IMR-90 (cell line): ENCODE measurements around the gene UNC79. TPM values are rescaled to one million over a fixed set of nuclear protein-coding genes. Genes with fewer than 3 reads are reported as not detected.

Experiments
- ATAC-seq: fragments of 200-7000 bp; cut with Tn5 transposase; 2 replicates; pipeline ENCODE4 v1.9.1; 2020; ENCODE audit warnings: low read depth, mild to moderate bottlenecking, moderate library complexity
- BruUV-seq: library from RNA; stranded (reverse); fragments of 400-500 nt; replicated peaks from 2 replicates; lab custom pipeline; 2021; lab: Mats Ljungman, UMichigan
- CTCF ChIA-PET: fragments of 300-600 bp; formaldehyde crosslinking; extraction: SDS; loops from one replicate; lab custom pipeline; 2021; ENCODE audit warnings: antibody characterized with exemption; lab: Yijun Ruan, JAX
- POLR2A ChIA-PET: fragments of 300-600 bp; sonication (Branson Sonifier 250); formaldehyde crosslinking; loops from one replicate; lab custom pipeline; 2022; ENCODE audit warnings: antibody characterized with exemption; ENCODE audit not compliant: unreplicated experiment; lab: Charles Lee
- DNase-seq: peaks from one replicate; pipeline ENCODE4 v3.0.0; 2013
- H2AFZ ChIP-seq: replicated peaks from 2 replicates; pipeline ENCODE3; 2013; ENCODE audit warnings: low read length, mild to moderate bottlenecking; ENCODE audit not compliant: poor library complexity
- H2AK5ac ChIP-seq: 2 replicates; pipeline ENCODE4 v1.6.1; 2013; ENCODE audit warnings: low read depth, low read length, inconsistent platforms
- H2AK9ac ChIP-seq: replicated peaks from 2 replicates; pipeline ENCODE3; 2013; ENCODE audit warnings: mild to moderate bottlenecking, low read depth, low read length, moderate library complexity; ENCODE audit not compliant: poor library complexity
- H2BK120ac ChIP-seq: 2 replicates; pipeline ENCODE4 v1.6.1; 2013; ENCODE audit warnings: low read depth, low read length, inconsistent platforms
- H2BK15ac ChIP-seq: 3 replicates; pipeline ENCODE4 v1.6.1; 2013; ENCODE audit warnings: low read depth, low read length, inconsistent platforms
- H2BK20ac ChIP-seq: 2 replicates; pipeline ENCODE4 v1.6.1; 2013; ENCODE audit warnings: low read depth, mild to moderate bottlenecking, inconsistent platforms, low read length, moderate library complexity
- H2BK5ac ChIP-seq: 2 replicates; pipeline ENCODE4 v1.6.1; 2013; ENCODE audit warnings: mild to moderate bottlenecking, low read depth, low read length, inconsistent platforms; ENCODE audit not compliant: poor library complexity, severe bottlenecking
- H3K14ac ChIP-seq: replicated peaks from 2 replicates; pipeline ENCODE4 v1.6.1; 2013; ENCODE audit warnings: low read depth, low read length, inconsistent platforms
- H3K18ac ChIP-seq: 2 replicates; pipeline ENCODE4 v1.6.1; 2013; ENCODE audit warnings: low read depth, low read length, control low read depth
- H3K23ac ChIP-seq: 2 replicates; pipeline ENCODE4 v1.6.1; 2013; ENCODE audit warnings: low read depth, low read length, inconsistent platforms
- H3K27ac ChIP-seq: 2 replicates; pipeline ENCODE4 v1.5.1; 2013; ENCODE audit warnings: mild to moderate bottlenecking, control low read depth, low read length; ENCODE audit not compliant: insufficient read depth
- H3K27me3 ChIP-seq: 2 replicates; pipeline ENCODE4 v1.6.1; 2013; ENCODE audit warnings: low read length; ENCODE audit not compliant: control insufficient read depth, insufficient read depth
- H3K36me3 ChIP-seq: 2 replicates; pipeline ENCODE4 v1.6.1; 2013; ENCODE audit warnings: low read length, mixed read lengths; ENCODE audit not compliant: control insufficient read depth, insufficient read depth
- H3K4ac ChIP-seq: 2 replicates; pipeline ENCODE4 v1.6.1; 2013; ENCODE audit warnings: low read depth, low read length, inconsistent platforms
- H3K4me1 ChIP-seq: 2 replicates; pipeline ENCODE4 v1.6.1; 2013; ENCODE audit warnings: low read length, mixed read lengths; ENCODE audit not compliant: control insufficient read depth, insufficient read depth
- H3K4me2 ChIP-seq: 2 replicates; pipeline ENCODE4 v1.6.1; 2013; ENCODE audit warnings: low read depth, mild to moderate bottlenecking, control low read depth, low read length, moderate library complexity
- H3K4me3 ChIP-seq: 2 replicates; pipeline ENCODE4 v1.5.1; 2013; ENCODE audit warnings: low read depth, mild to moderate bottlenecking, control low read depth, low read length, moderate library complexity; ENCODE audit not compliant: insufficient read depth
- H3K56ac ChIP-seq: 2 replicates; pipeline ENCODE4 v1.6.1; 2013; ENCODE audit warnings: low read length, inconsistent platforms; ENCODE audit not compliant: insufficient read depth; ENCODE audit errors: extremely low read depth
- H3K79me1 ChIP-seq, 2 experiments: 2 replicates each; pipeline ENCODE4 v1.6.1; 2013; ENCODE audit warnings: low read length in 2 of 2, inconsistent platforms in 1 of 2, low read depth in 1 of 2
- H3K9ac ChIP-seq: 2 replicates; pipeline ENCODE4 v1.6.1; 2013; ENCODE audit warnings: low read depth, low read length, control low read depth
- H3K9me1 ChIP-seq: 2 replicates; pipeline ENCODE4 v1.6.1; 2013; ENCODE audit warnings: low read length, inconsistent platforms; ENCODE audit not compliant: insufficient read depth
- H3K9me3 ChIP-seq: 2 replicates; pipeline ENCODE4 v1.6.1; 2013; ENCODE audit warnings: low read length; ENCODE audit not compliant: control insufficient read depth, insufficient read depth
- H4K20me1 ChIP-seq: 2 replicates; pipeline ENCODE4 v1.6.1; 2013; ENCODE audit warnings: low read length, inconsistent platforms; ENCODE audit not compliant: insufficient read depth
- H4K5ac ChIP-seq: 2 replicates; pipeline ENCODE4 v1.6.1; 2013; ENCODE audit warnings: mild to moderate bottlenecking, low read depth, low read length, control low read depth
- H4K8ac ChIP-seq, 2 experiments: 2 replicates each; pipeline ENCODE4 v1.6.1; 2013; ENCODE audit warnings: low read depth in 2 of 2, low read length in 2 of 2, control low read depth in 1 of 2, inconsistent platforms in 1 of 2
- H4K91ac ChIP-seq: 2 replicates; pipeline ENCODE4 v1.6.1; 2013; ENCODE audit warnings: low read depth, low read length, inconsistent platforms; ENCODE audit not compliant: insufficient read depth
- BHLHE40 ChIP-seq: fragments of 150-350 bp; IDR thresholded peaks from 2 replicates; pipeline ENCODE4 v1.6.1; 2016; ENCODE audit warnings: mild to moderate bottlenecking, low read depth, low read length
- WGBS, 2 experiments: methylation state at CpG; one replicate each; pipeline versions ENCODE4 v1.1.5 to v1.1.7; 2013; ENCODE audit warnings: missing lambda C conversion rate in 2 of 2; ENCODE audit not compliant: insufficient read length in 1 of 2; ENCODE audit errors: extremely low coverage in 2 of 2; 5-methylcytosine and 5-hydroxymethylcytosine counted together
- dilution Hi-C: fragments of 300-500 bp; cut with HindIII; formaldehyde crosslinking; loops from one replicate; pipeline ENCODE4 v1.14.3; 2018; ENCODE audit warnings: low sequenced_read_pairs; ENCODE audit not compliant: unreplicated experiment
- in situ Hi-C: fragments of 300-500 bp; cut with MboI; formaldehyde crosslinking; loops from 3 replicates; pipeline ENCODE4 v1.14.3; 2019; ENCODE audit warnings: low sequenced_read_pairs, inconsistent platforms, mixed read lengths
- intact Hi-C: fragments of 100-400 bp; cut with micrococcal nuclease; formaldehyde crosslinking; loops from 2 replicates; pipeline ENCODE4 v1.10.0; 2022
- polyA plus RNA-seq, 3 experiments: library from polyadenylated mRNA; depleted of rRNA; stranded (reverse); fragments of >200 nt; gene quantifications; 2 replicates each; pipeline ENCODE4 v1.2.3, GENCODE V29; 2012; ENCODE audit warnings: low replicate concordance in 1 of 3
- total RNA-seq: library from RNA; depleted of rRNA; stranded (reverse); fragments of >200 nt; gene quantifications from 2 replicates; pipeline ENCODE4 v1.2.3, GENCODE V29; 2012

UNC79 gene
- total and polyA plus RNA-seq, 2 of the 4 experiments (the other 2 are of a cell fraction): under 0.01 TPM

DNA sequence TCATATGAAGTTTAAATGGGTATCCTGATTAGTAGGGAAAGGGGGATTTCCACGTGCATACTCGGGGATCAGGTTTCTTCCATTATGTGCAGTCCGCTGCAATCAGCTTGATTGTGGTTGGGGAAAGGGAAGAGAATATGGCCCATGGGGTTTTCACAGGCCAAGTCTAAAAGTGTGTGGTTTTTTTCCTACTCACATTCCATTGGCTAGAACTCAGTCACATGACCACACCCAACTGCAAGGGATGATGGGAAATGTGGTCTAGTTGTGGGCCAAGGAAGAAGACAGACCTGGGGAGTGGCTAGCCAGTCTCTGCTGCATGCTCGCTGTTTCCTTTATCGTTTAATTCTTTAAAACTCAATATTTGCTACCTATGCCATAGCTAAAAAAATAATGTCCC is 252.5 kb downstream of the UNC79 start:
- Histone ChIP-seq H2BK5ac (no peak overlapping the region), H3K79me1 (no peaks in the 10 kb centered on the region), H3K4me2 (no peak overlapping the region), H4K8ac (no peak overlapping the region), H2AK9ac (no peak overlapping the region), H3K4me1 (no peaks in the 10 kb centered on the region), H4K91ac (no peak overlapping the region), H3K27ac (no peak overlapping the region), H3K9me1 (no peaks in the 10 kb centered on the region), H3K36me3 (no peaks in the 10 kb centered on the region), H3K56ac (no peak overlapping the region), H3K4ac (no peak overlapping the region), H4K20me1 (no peaks in the 10 kb centered on the region), H2BK20ac (no peak overlapping the region), H3K4me3 (no peak overlapping the region), H3K18ac (no peak overlapping the region), H3K23ac (no peak overlapping the region), H2BK120ac (no peak overlapping the region), H3K27me3 (no peaks in the 10 kb centered on the region), H3K14ac (no peak overlapping the region), H2BK15ac (no peak overlapping the region), H2AFZ (no peak overlapping the region), H3K9ac (no peak overlapping the region), H3K9me3 (no peaks in the 10 kb centered on the region), H4K5ac (no peak overlapping the region), H2AK5ac (no peak overlapping the region)
- BruUV-seq: no TSS peak
- POLR2A ChIA-PET: no interaction called here
- WGBS, 2 experiments: no CpG with 5 or more reads among the region's 5 CpGs
- DNase-seq (no peak), ATAC-seq (no peak)
- in situ Hi-C loops (no loop called here), intact Hi-C loops (no loop called here), dilution Hi-C loops (no loop called here)
- TF ChIP-seq BHLHE40: no peak
- CTCF ChIA-PET: no interaction called here
